Hippocampal formation (tissue), 2 donors: Measurements from ENCODE around the gene HDDC2.

Experiments
- DNase-seq, 2 donors: peaks; one replicate each; lab custom pipeline; 2025; lab: John Stamatoyannopoulos, UW

HDDC2 gene

DNA sequence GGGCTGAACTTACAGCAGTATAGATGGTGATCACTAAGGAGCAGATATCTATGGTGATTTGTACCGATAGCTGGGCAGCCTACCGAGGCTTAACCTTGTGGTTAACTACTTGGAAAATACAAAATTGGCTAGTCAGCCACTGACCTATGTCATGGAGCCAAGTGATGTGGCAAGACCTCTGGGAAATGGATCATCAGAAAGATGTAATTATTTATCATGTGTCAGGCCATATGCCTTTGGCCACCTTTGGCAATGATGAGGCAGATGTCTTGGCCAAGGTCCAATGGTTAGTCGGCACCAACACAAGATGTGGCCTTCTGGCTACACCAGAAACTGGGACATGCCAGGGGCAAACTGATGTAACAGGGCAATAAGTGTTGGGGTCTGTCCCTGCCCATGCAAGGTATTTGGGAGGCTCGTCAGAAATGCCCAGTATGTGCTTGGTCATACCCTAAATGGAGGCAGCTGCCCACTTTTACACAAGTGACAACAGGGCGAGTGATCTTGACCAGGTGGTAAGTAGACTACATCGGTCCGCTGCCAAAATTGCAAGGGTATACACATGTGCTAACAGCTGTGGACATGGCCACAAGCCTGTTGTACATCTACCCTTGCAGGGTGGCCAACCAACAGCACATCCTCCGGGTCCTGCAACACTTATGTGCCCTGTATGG lies 30.1 kb downstream of the HDDC2 start:
- DNase-seq, result no peak

DNA sequence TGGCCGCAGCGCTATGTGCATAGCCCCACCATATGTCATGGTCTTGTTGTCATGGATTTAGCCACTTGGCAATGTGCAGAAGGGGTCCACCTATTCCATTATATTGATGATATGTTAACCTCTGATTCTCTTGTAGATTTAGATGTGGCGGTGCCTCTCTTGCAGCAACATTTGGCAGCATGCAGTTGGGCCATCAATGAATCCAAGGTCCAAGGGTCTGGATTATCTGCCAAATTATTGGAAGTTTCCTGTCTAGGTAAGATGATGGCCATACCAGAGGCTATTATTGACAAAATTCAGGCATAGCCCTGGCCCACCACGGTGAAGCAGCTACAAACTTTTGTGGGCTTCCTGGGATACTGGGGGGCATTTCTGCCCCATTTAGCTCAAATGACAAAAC lies 31.4 kb downstream of the HDDC2 start:
- no peak for DNase-seq

DNA sequence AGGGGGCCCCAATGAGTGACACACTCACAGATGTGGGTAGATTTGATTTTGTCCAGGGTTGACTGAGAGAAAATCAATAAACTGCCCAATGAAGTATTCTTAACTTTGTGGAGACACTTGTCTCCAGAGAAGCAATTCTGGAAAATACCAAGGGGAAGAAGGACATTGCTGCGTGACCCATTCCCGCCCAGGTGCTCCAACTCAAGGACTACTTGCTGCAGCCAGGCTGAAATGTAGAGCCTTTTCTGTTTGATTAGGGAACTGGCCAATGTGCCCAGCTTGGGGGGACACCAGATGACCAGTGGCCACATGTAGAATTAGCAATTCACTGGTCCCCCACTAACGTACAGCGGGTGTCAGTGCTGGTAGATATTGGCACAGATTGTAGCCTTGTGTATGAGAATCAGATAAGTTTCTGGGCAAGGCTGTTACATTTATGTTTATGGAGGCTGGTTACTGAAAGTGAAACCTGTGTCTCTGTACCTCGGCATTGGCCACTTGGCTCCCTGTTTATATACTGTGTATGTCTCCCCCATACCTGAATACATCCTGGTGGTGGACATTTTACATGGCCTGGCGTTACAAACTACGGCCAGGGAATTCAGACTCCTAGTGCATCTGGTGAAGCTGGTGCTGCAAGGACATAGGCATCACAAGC lies 32.3 kb downstream of the HDDC2 start:
- no peak for DNase-seq

- DNase-seq, result no peak
Measured at GRCh38 chr6:125268765-125269164, 33.0 kb downstream of the HDDC2 start.

DNA sequence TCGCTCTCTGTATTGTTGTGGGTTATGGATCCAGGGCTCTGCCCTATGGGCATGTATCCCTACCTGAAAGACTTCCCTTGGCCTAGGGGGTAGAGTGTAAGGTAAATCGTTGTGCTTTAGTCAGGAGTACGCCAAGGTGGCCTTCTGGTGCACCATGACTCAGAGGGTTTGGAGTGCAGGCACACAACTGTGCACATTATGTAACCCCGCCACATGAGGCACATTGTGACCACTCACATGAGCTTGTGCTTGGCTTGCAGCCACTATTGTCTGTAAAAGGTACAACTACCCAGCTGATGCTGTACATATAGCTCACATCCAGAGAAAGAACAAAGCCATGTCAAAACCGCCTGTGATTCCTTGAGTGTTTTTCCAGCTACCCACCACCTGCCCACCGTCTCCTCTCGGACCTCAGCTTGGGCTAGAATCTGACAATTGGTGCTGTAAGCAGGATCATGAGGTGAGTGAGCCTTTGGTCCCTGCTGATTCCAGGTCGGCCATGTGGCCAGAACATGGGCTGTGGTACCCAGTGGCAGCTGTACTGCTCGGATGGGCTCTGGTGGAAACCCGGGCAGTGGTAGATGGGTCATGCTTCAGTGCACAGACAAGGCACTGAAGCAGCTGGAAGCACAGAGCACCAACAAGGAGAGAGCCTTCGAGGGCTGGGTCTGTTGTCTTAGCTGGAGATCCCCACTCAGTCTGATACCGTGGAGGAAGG lies 33.8 kb downstream of the HDDC2 start:
- no peak for DNase-seq

DNA sequence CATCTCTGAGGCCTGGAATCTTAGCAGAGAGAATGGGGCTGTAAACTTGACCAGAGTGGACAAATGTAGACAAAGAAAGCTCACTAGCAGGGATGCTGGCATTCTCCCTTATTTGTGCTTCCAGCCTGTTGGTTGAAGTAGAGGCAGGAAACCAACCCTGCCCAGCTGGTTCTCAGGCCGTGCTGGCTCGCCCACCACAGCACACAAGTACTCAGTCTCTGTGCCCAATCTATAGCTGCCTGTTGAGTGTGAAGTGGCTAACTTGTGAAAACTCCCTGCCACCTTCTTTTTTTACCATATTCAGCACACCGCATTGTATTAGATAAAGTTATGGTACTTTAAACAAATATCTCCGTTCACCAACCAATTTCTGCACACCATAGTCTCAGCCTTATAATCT lies 37.3 kb downstream of the HDDC2 start:
- no peak for DNase-seq

GRCh38 chr6:125262016-125263013 lies 39.5 kb downstream of the HDDC2 start:
- DNase-seq, result no peak

DNA sequence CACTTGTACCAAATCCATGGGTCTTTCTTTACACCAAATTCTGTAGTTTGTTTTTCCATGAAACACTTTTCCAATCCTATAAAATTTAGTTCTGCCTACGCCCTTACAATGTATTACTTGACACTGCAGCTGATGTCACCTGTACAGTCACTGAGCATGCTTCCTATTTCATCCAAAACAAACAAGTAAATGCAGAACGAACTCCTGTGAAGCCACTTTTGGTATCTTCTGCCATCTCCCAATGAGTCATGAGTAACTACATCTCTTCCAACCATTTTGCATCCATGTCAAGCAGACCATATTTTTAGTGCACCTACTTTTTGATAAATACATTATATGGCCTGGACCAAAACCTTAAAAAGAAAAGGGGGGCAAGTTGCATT lies 42.4 kb downstream of the HDDC2 start:
- no peak for DNase-seq

GRCh38 chr6:125258651-125259353 lies 43.0 kb downstream of the HDDC2 start:
- DNase-seq, result no peak

DNA sequence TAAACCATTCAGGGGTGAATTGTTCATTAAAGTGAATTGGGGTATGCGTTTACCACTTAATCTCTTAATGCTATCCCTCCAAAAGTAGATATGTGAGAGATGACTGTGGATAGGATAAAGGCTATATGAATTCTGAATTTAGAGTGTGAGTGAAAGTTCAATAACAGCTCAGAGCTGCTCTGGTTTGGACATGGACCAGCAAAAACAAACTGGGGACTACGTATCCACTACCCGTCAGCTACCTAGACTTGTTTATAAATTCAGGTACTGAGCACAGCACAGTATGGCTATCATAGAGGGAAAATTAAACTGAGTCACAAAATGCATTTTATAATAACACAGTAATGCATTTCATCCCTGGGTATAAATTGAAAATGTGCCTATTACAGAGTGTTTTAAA lies 44.4 kb downstream of the HDDC2 start:
- DNase-seq, result no peak

GRCh38 chr6:125255201-125255600 lies 46.6 kb downstream of the HDDC2 start:
- DNase-seq, result no peak

DNA sequence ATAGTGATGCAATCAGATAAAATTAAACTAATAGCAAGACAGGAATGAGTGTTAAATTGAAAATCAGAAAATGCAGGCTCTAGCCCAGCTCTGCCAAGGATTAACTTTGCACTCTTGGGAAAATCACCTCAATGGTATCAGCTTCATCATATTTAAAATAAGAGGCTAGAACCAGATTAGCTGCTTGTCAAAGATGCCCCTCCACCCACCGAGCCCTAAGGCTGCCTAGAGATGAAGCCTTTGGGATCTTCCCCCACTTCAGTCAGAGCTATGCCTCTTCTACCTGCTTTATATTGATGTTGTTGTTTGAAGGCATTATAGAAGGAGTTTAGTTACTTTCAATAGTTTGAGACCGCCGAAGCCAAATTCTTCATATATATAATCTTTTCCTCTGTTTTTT lies 47.4 kb downstream of the HDDC2 start:
- no peak for DNase-seq

DNA sequence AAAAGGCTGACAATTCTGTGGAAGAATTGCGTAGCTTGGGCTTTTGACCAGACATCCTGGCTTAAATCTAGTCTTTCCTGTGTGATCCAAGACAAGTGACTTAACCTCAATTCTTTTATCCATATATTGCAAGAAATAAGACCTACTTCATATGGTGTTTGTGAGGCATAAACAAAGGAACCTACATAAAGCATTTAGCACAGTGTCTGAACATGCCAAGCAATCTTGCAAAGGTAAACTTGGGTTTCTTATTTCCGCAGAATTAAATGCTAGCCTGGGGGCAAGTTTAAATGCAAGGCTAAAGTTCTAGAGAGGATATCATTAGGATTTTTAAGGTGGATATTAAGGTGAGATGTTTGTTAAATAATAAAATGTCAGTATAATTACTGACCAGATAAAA lies 47.9 kb downstream of the HDDC2 start:
- DNase-seq, result no peak

DNA sequence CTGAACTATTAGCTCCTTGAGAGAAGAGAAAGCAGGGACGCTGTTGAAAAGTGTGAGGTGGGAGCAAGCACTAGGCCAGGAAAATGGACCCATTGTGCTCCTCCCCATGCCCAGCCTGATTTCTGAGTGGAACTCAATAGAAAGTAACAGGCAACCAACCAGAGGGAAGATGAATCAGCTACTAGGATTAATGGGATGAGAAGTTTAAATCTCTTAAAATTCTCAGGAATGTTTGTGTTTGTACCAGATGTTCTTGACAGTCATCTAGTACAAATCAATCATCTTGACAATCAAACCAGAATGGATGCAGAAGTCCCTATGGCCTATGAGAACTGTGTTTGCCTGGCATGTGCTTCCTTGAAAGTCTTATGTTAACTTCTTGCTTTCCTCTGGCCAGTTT lies 48.9 kb downstream of the HDDC2 start:
- DNase-seq, result no peak

DNA sequence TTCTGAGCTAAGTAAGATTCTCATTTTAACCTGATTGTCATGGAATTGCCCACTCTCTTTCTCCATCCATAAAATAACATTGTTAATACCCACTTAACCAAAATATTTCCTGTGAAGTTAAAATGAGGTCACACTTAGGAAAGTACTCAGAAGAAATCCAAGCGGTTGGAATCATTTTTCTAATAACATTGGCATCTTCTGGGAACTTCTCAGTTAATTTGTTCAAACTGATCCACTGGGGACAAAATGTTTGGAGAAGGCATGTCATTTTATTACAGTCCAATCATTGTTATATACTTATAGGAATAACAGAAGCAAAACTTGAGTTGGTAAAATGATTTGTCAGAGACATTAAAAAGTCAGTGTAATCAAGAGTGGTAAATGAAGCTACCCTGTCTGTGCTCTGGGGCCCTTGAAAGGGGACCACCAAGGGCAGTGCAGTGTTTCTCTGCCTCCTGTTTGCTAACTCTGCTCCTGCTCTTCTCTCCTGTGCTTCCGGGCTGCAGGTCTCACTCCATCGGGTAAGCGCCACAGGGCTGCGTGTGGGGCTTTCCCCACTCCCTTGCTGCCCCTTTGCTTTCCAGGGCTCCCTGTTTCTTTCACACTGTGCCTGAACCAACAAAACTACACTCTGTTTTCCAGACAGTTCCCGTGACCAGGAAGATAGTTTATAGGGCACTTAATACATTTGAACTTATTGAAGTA lies 50.1 kb downstream of the HDDC2 start:
- no peak for DNase-seq

DNA sequence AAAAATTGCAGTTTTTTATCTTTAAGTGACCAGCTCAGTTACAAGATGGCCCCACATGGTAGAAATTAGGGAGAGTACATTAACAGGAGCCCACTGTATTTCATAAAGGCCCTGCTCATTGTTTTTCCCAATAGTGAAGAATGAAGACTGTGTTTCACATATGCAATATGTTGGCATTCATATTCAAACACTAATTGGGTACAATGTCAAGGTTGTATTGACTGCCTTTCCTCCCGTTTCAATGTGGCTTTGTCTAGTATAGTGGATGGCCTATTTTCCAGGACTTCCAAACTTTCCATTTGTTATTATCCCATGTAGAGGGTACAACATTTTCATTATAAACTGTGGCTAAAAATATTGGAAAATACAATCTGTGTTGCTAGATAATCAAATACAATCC lies 51.3 kb downstream of the HDDC2 start:
- no peak for DNase-seq

DNA sequence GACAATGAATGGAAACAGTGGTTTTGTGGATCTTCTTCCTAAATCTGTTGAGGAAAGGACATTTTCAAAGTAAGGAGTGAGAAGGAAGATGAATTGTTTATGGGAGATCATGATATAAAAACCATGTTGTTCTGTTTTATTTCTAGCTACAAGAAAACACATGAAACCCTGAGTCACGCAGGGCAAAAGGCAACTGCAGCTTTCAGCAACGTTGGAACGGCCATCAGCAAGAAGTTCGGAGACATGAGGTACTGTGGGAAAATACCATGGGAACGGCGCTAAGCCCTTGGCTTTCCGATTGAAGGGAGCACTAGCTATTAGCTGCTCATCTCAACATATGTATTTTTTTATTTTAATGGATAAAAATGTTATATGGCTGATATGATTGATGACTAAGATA lies 53.6 kb downstream of the HDDC2 start:
- no peak for DNase-seq

DNA sequence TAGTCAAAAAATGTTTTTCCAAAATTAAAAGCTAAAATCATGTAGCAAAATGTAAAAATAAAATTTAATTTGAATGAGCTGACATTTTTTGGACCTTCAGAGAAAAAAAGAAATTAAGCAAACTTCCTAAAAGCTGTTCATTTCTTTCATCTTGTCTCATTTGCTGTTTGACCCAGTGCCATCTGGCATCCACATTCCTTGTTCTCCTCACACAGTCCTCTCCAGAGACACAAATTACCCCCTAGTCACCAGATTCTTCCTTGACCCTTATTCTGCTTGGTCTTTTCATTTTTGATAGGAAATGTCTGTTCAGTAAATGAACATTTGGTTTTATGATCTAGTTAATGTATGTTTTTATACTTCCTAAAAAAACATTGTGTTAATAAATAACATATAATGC lies 55.2 kb downstream of the HDDC2 start:
- DNase-seq, result no peak

GRCh38 chr6:125245523-125246264 lies 56.1 kb downstream of the HDDC2 start:
- no peak for DNase-seq

DNA sequence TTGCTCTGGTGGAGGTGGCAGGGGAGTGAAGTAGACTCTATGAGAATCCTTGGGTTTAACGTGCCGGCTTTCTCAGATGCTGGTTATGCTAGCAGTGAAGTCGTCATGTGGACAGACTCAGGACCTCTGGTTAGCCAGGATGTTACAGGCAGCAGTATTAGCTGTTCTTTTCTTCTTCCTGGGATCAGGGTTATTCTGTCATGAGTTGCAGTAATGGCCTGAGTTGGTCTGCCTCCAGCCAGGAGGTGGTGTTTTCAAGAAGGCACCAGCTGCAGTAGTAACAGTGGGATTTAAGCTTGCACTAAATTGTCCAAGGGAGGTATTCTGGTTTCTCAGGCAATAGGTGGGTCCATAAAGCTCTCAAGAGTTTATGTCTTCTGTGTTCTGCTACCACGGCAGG lies 56.7 kb downstream of the HDDC2 start:
- DNase-seq, result no peak
